GM21423 (cell line): Measurements from ENCODE around the gene KDM4B.
"Not testable (repeated sequence)": the region's sequence is repeated elsewhere in the genome, so short reads cannot be mapped to it uniquely, and the experiment has no call there.

Source experiments
- ATAC-seq: cut with Tn5 transposase; IDR thresholded peaks from one replicate; pipeline ENCODE4 v1.9.1; 2021; ENCODE audit warnings: mild to moderate bottlenecking, moderate library complexity; ENCODE audit not compliant: unreplicated experiment

Gene KDM4B

DNA sequence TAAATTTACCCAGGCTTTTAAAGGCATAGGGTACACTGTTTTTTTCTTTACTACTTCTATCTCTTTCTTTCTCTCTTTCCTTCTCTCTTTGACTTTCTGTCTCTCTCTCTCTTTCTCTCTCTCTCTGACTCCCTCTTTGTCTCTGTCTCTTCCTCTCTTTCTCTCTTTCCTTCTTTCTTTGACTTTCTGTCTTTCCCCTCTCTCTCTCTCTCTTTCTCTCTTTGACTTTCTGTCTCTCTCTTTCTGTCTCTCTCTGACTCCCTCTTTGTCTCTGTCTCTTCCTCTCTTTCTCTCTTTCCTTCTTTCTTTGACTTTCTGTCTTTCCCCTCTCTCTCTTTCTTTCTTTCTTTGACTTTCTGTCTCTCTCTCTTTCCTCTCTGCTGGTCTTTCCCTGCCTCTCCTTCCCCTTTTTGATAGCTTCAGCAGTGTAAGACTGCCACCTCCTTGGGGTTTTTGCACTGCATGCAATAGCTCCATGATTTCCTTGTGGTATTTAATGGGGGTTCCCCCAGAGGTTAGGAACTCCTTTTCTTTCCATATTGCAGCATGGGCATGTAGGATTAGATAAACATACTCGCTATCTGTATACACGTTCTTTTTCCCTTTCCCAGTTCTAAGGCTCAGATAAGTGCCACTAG is 191.4 kb downstream of the KDM4B start:
- ATAC-seq, result not testable (repeated sequence)

DNA sequence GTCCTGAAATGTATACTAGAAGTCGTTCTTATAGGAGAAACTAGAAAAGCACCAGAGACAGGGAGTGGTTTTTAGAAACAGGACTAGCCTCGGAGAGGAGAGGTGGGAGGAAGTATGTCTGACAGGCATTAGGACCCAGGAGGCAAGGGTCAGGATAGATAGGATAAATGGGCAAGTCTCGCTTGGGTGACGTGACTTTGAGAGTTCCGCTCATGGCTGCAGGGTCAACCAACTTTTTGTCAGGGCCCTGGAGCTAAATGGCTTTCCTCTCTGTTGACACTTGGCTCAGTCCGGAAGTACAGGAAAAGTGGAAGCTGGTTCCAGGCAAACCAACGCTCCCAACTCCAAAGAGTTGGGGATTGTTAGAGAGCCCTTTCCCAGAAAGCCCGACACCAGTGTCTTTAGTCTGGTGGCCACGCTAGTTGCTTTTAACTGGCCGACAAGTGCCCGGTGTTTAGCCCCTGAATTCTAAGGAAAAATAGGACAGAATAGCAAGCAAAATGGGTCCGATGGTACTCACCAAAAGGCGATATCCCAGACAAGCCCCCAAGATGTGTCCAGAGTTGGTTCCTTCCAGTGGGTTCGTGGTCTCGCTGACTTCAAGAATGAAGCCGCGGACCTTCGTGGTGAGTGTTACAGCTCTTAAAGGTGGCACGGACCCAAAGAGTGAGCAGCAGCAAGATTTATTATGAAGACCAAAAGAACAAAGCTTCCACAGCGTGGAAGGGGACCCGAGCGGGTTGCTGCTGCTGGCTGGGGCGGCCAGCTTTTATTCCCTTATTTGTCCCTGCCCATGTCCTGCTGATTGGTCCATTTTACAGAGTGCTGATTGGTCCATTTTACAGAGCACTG is 196.2 kb downstream of the KDM4B start:
- ATAC-seq, result not testable (repeated sequence)

DNA sequence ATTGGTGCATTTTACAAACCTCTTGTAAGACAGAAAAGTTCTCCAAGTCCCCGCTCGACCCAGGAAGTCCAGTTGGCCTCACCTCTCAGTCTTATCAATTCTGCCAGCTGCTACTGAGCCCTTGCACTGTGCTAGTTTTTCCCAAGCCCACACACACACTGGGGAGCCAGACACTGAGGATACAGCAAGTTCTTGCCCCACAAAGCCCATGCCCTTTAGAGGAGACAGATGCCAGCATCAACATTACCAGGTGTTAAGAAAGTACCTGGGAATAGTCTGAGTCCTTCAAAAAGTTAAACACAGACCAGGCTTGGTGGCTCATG is 196.7 kb downstream of the KDM4B start:
- no peak for ATAC-seq

DNA sequence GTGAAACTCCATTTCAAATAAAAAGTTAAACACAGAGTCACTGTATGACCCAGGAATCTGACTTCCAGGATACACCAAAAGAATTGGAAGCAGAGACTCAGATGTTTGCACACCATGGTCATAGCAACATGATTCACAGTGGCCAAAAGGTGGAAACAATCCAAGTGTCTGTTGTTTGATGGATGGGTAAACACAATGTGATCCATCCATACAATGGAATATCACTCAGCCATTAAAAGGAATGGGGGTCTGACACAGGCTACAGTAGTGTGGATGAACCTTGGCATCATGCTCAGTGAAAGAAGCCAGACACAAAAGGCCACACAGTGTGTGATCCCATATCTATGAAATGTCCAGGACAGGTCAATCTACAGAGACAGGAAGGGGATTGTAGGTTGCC is 197.3 kb downstream of the KDM4B start:
- no peak for ATAC-seq

DNA sequence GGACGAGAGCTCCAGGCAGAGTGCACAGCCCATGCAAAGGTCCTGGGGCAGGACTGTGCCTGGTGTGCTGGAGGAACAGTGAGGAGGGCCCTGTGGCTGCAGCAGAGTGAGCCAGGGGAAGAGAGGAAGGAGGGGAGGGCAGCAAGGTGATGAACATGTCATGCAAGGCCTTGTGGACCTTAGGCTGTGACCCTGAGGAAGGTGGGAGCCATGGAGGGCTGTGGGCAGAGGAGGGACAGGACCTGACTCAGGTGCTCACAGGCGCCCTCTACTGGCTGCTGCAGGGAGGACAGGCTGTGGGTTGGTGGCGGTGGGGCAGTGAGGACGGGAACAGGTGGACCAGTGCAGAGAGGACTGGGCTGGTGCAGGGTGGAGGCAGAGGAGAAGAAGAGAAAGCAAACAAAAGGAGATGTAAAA is 201.4 kb downstream of the KDM4B start:
- no peak for ATAC-seq

DNA sequence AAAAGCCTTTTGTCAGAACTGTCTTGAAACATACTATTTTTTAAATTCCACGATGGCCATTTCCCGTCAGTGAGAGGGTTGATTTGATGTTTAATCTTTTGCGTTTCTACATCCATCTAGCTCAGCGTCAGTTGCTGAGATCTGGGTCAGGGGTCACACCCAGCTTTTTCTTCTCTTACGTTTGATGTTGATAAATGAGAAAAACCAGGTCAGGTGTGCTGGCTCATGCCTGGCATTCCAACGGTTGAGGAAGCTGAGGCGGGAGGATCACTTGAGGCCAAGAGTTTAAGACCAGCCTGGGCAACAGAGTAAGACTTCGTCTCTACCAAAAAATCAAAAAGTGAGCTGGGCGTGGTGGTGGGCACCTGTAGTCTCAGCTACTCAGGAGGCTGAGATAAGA is 202.8 kb downstream of the KDM4B start:
- no peak for ATAC-seq

DNA sequence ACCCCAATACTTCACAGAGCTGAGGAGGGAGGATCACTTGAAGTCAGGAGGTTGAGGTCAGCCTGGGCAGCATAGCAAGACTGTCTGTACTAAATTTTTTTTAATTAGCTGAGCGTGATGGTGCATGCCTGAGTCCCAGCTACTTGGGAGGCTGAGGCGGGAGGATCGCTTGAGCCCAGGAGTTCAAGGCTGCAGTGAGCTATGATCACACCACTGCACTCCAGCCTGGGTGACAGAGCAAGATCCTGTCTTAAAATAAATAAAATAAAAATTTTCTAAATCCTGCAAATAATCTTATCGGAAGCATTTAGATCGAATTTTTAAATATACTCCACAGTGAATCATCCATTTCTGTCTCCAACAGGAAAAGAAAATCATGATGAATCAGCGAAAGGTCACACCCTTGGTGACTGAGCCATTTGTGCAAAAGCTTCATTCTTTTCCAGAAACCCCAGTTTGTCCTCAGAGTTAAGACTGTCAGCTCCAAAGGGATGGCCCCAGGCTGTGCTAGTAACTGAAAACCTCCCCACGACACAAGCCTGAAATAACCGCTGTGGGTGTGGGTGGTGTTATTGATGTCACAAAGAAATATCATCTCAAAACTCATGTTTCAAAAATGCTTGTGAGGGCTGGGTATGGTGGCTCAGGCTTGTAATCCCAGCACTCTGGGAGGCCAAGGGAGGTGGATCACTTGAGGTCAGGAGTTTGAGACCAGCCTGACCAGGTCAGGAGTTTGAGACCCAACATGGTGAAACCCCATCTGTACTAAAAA is 204.1 kb downstream of the KDM4B start:
- no peak for ATAC-seq

DNA sequence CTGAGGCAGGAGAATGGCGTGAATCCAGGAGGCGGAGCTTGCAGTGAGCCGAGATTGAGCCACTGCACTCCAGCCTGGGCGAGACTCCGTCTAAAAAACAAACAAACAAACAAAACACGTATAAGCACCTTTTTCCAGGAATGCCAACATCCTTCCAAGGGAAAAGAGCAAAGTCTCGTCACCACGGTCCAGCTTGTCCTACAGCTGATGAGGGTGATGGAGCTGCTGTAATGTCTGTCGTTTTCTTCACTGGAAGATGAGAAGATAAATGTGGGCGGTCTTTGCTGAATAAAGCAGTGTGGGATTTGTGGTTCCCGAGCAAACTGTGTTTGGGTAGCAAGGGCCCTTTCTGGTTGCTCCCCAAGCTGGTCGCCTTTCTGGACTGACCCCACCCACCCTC is 205.1 kb downstream of the KDM4B start:
- no peak for ATAC-seq

DNA sequence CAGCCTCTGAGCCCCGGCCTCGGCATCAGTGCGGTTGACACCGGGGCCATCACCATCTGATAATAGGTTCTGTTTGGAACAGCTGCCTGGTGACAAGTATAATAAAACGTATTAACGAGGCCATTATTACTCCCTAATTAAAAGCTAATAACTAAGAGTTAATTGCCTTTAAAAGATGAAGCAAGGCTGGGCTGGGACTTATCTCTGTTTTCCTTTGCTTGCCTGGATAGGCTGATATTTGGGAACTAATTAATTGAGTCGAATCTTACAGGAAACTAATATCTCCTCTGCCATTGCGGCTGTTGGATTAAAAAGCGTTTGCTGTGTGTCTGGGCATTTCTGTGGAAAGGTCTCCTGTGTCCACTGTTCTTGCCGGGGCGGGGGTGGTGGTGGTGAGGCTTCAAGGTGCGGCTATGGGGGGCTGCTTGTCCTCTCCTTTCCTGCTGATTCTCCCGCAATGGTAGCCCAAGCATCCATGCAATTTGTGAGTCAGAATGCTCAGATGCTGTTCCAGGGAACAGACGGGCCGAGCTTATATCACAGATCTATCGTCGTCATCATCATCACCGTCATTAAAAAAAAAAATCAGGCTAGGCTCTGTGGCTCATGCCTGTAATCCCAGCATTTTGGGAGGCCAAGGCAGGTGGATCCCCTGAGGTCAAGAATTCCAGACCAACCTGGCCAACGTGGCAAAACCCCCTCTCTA is 209.0 kb downstream of the KDM4B start:
- ATAC-seq, result no peak

DNA sequence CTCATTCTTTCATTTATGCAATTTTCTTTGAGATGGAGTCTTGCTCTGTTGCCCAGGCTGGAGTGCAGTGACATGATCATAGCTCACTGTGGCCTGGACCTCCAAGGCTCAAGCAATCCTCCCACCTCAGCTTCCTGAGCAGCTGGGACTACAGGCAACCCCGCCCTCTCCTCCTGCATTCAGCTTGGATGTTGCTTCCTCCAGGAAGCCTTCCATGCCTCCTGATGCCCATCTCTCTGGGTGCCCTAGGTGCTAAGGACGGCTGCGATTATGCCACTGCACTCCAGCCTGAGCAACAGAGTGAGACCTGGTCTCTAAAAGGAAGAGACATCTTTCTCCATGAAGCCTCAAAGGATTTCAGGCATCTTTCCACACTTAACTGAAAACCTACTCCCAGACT is 209.9 kb downstream of the KDM4B start:
- ATAC-seq, result no peak

DNA sequence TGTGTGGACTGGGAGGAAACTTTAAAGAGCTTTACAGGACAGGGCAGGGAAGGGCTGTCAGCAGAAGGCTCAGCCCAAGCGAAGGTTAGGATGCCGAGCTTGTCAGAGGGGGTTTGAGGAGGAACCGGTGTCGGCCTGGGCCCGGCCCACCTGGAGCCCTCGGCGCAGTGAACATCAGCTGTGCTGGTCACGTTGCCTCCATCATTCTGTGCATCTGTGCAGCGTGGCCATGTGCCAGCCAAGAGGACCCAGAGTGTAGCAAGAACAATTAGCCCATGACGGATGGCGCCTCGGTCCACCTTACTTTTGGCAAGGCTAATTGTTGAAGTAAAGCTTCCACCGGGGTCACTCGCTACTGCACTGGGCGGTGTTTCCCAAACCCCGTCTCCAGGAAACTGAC is 210.3 kb downstream of the KDM4B start:
- ATAC-seq, result no peak

DNA sequence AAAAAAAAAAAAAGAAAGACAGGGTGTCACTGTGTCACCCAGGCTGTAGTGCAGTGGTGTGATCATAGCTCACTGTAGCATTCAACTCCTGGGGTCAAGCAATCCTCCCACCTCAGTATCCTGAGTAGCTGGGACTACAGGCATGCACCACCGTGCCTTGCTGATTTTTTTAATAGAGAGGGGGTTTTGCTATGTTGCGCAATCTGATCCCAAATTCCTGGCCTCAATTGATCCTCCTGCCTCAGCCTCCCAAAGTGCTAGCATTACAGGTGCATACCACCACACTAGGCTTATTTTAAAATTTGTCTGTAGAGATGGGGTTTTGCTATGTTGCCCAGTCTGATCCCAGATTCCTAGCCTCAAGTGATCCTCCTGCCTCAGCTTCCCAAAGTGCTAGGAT is 212.4 kb downstream of the KDM4B start:
- no peak for ATAC-seq

DNA sequence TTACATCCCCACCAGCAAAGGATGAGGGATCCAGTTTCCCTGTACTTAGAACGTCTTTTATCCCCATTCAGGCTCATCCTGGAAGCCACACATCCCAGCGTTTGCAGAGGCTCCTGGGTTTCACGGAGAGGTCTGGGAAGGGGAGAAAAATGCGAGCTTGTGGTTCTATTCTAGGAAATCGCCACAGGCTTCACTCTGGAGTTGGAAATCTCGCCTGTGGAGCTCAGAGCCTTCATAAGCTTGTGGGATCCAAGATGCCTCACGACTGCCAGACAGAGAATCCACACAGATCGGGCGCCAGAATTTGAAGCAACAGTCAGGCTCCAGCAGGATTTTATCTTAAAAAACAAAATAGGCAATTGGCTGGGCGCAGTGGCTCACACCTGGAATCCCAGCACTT is 213.8 kb downstream of the KDM4B start:
- no peak for ATAC-seq

DNA sequence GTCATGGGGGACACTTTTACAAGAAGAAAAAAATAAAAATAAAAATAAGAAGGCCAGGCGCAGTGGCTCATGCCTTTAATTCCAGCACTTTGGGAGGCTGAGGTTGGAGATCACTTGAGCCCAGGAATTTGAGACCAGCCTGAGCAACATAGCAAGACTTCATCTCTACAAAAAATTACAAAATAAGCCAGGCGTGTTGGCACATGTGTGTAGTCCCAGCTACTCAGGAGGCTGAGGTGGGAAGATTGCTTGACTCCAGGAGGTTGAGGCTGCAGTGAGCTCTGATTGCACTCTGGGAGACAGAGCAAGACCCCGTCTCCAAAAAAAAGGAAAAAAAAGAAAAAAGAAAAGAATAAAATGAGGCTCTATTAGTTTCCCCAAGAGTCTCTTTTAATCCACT is 214.7 kb downstream of the KDM4B start:
- no peak for ATAC-seq

DNA sequence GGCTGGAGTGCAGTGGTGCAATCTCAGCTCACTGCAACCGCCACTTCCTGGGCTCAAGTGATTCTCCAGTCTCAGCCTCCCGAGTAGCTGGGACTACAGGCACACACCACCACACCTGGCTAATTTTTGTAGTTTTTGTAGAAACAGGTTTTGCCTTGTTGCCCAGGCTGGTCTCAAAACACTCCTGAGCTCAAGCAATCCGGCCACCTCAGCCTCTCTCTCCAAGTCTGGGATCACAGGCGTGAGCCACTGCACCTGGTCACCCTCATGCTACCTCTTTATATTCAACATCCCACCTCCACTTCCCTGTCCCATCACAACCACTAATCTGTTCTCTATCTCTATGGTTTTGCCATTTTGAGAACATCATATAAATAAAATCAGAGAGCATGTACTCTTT is 216.0 kb downstream of the KDM4B start:
- no peak for ATAC-seq

DNA sequence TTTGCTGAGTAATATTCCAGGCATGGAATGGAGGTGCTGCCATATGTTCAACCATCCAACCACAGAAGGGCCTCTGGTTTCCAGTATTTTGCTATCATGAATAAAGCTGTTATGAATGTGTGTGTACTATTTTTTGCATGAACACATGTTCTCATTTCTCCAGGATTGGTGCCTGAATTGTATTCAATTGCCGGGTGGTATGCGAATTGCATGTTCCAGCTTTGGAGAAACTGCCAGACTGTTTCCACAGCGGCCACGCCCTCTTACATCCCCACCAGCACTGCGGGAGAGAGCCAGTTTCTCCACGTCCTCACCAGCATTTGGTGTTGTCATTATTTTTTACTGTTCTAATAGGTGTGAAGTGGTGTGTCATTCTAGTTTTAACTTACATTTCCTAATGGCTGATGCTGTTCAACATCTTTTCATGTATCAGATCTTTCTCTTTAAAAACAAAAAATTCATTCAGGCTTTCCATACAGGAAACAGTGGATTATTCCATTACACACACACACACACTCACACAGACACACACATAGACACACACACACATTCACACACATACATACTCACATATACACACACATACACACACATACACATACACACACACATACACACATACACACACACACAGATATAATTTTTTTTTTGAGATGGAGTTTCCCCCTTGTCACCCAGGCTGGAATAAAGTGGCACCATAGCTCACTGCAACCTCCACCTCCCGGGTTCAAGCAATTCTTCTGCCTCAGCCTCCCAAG is 217.6 kb downstream of the KDM4B start:
- no peak for ATAC-seq

DNA sequence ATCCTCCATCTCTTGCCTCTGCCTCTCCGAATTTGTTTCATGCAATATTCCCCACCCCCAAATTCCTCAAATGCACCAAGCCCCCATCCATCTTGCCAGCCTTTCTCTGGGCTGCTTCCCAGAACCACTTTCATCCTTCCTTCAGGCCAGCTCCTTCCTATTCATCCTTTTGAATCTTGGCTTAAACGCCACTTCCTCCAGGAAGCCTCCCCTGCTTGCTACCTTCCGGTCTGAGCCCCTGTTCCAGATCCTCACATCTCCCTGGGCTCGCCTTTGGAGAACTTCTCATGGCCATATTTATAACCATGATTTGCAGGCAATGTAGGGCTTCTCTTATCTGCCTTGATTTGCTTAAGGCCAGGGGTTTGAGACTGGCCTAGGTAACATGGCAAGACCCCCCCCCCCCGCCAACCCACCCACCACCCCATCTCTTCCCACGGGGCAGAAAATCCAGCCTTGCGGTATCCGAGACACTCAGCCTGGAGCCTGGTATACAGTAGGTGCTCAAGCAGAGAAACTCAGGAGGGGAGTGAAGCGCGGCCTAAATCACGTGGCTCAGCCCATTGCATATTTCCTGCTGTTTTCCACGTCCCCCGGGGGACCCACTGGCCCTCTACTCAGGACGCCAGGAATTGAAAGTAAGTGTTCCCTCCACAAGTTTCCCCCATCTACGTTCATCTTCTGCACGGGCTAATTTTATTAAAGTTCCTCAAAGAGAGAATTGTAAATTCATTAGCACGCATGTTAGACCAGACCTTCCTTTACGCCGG is 219.8 kb downstream of the KDM4B start:
- no peak for ATAC-seq

DNA sequence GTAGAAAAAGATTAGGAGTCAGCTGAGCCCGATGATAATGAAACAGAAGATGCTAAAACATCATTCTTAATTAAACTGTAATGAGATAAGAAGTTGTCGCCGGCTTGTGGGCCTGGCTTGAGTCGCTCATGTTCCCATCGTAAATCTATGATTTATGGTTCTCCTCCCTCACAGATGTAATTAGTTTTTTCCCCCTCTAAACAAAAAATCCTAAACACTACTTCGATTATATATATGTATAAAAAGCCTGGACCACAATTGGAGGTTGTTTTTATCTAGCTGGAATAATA is 220.3 kb downstream of the KDM4B start:
- no peak for ATAC-seq

DNA sequence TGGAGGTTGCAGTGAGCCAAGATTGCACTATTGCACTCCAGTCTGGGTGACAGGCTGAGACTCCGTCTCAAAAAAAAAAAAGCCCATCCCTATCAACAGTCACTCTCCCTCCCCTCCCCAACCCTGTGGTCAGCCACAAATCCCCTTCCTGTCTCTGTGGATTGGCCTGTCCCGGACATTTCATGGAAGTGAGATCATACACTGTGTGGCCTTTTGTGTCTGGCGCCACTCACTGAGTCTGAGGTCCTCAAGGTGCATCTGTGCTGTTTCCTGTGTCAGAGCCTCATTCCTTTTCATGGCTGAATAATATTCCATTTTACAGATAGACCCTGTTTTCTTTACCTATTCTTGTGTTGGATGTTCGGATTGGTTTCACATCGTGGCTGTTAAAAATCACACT is 222.2 kb downstream of the KDM4B start:
- ATAC-seq, result no peak

DNA sequence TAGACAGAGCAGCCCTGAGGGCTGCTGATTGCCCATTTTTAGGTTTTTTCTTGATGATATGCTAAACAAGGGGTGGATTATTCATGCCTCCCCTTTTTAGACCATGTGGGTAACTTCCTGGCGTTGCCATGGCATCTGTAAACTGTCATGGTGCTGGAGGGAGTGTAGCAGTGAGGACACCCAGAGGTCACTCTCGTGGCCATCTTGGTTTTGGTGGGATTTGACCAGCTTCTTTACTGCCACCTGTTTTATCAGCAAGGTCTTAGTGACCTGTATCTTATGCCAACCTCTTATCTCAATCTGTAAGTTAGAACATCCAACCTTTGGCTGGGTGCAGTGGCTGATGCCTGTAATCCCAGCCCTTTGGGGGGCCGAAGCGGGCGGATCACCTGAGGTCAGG is 223.7 kb downstream of the KDM4B start:
- no peak for ATAC-seq
